ENCODE results near the gene DNAJC6.

DNA sequence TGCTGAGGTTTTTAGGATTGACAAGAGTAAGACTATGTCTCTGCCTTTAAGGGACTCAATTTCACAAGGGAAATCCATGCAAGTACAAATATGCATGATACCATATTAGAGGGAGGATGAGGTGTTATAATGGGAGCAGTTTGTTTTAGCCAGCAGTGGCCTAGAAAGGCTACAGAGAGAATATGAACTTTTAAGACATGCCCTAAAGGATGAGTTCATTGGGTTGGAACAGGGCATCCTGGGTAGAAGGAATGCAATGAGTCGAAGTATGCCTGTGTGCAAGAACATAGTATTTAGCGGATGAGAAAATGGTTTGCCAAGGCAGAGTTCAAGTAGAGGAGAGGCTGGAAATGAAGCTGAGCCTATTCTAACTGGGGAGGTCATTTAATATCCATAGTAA is 78.5 kb downstream of the DNAJC6 start:
- no peak for TF ChIP-seq CTCF (IDR thresholded peaks at IDR 0.05 in 8 of 11, conservative IDR thresholded peaks at IDR 0.05 in 3 of 11)
- TF ChIP-seq POLR2AphosphoS5 (IDR thresholded peaks at IDR 0.05): no peak
- TF ChIP-seq POLR2A (IDR thresholded peaks at IDR 0.05): no peak

All from spleen (tissue), 7 donors.